Astrocyte (in vitro differentiated cells and primary cell): ENCODE data around the gene ARL15. TPM values are rescaled to one million over a fixed set of nuclear protein-coding genes. Genes with fewer than 3 reads are reported as not detected.

ENCODE experiments used
- DNase-seq: peaks from one replicate; pipeline ENCODE4 v3.0.0-alpha.2; 2010; ENCODE audit warnings: low read depth
- FAIRE-seq: peaks from 2 replicates; lab custom pipeline; 2011; peaks lifted over from hg19 to GRCh38; lab: Jason Lieb, UNC
- H2AFZ ChIP-seq: 2 replicates; pipeline ENCODE4 v1.6.0; 2012; ENCODE audit warnings: low read depth, low read length, inconsistent platforms
- H3K27ac ChIP-seq: 2 replicates; pipeline ENCODE4 v1.5.1; 2011; ENCODE audit warnings: low read depth, low read length, inconsistent platforms
- H3K27me3 ChIP-seq: 2 replicates; pipeline ENCODE4 v1.6.0; 2011; ENCODE audit warnings: low read length, inconsistent platforms; ENCODE audit not compliant: insufficient read depth
- H3K36me3 ChIP-seq: 2 replicates; pipeline ENCODE4 v1.5.1; 2011; ENCODE audit warnings: low read length, inconsistent platforms; ENCODE audit not compliant: insufficient read depth
- H3K4me1 ChIP-seq: 2 replicates; pipeline ENCODE4 v1.5.1; 2011; ENCODE audit warnings: low read length, inconsistent platforms; ENCODE audit not compliant: insufficient read depth
- H3K4me2 ChIP-seq: 2 replicates; pipeline ENCODE4 v1.6.0; 2012; ENCODE audit warnings: low read length, inconsistent platforms
- H3K4me3 ChIP-seq: 2 replicates; pipeline ENCODE4 v1.5.1; 2011; ENCODE audit warnings: low read depth, mild to moderate bottlenecking, low read length, inconsistent platforms; ENCODE audit not compliant: insufficient read depth
- H3K79me2 ChIP-seq: 2 replicates; pipeline ENCODE4 v1.6.0; 2012; ENCODE audit warnings: mild to moderate bottlenecking, low read length, inconsistent platforms; ENCODE audit not compliant: insufficient read depth
- H3K9ac ChIP-seq: 2 replicates; pipeline ENCODE4 v1.6.0; 2012; ENCODE audit warnings: mild to moderate bottlenecking, low read length, inconsistent platforms
- H3K9me3 ChIP-seq: 2 replicates; pipeline ENCODE4 v1.5.1; 2012; ENCODE audit warnings: low read depth, mild to moderate bottlenecking, low read length, inconsistent platforms; ENCODE audit not compliant: insufficient read depth
- H4K20me1 ChIP-seq: 2 replicates; pipeline ENCODE4 v1.6.0; 2012; ENCODE audit warnings: low read length, inconsistent platforms; ENCODE audit not compliant: insufficient read depth
- H3K27ac Mint-ChIP-seq: one replicate; pipeline ENCODE4 v1.8.0; 2021; ENCODE audit warnings: mild to moderate bottlenecking, mixed read lengths; ENCODE audit not compliant: unreplicated experiment
- H3K27me3 Mint-ChIP-seq: one replicate; pipeline ENCODE4 v1.8.0; 2021; ENCODE audit warnings: low read depth, mixed read lengths; ENCODE audit not compliant: unreplicated experiment
- H3K36me3 Mint-ChIP-seq: one replicate; pipeline ENCODE4 v1.8.0; 2021; ENCODE audit warnings: low read depth, mixed read lengths; ENCODE audit not compliant: unreplicated experiment
- H3K4me1 Mint-ChIP-seq: one replicate; pipeline ENCODE4 v1.8.0; 2021; ENCODE audit warnings: low read depth, mixed read lengths; ENCODE audit not compliant: unreplicated experiment
- H3K4me3 Mint-ChIP-seq: one replicate; pipeline ENCODE4 v1.8.0; 2021; ENCODE audit warnings: mild to moderate bottlenecking, moderate library complexity, mixed read lengths; ENCODE audit not compliant: unreplicated experiment
- H3K9me3 Mint-ChIP-seq: one replicate; pipeline ENCODE4 v1.8.0; 2021; ENCODE audit warnings: mild to moderate bottlenecking, mixed read lengths; ENCODE audit not compliant: unreplicated experiment
- CTCF ChIP-seq: IDR thresholded peaks from 2 replicates; pipeline ENCODE4 v1.5.1; 2011; ENCODE audit warnings: low read depth, mild to moderate bottlenecking, inconsistent platforms, low read length, moderate library complexity; ENCODE audit not compliant: insufficient read depth
- EZH2 ChIP-seq: IDR thresholded peaks from 2 replicates; pipeline ENCODE4 v1.6.1; 2012; ENCODE audit warnings: mild to moderate bottlenecking, low read length, inconsistent platforms; ENCODE audit not compliant: insufficient read depth
- total RNA-seq: library from RNA; stranded (reverse); gene quantifications from 2 replicates; pipeline ENCODE4 v1.2.1, GENCODE V29; 2021

Gene ARL15
- total RNA-seq, 1 donor from 2014 or later = 29.1 TPM

- peaks cover 4% of the 10 kb centered on the region for H3K36me3 Mint-ChIP-seq
- H3K4me3 ChIP-seq = no peak overlapping the region
- no peaks in the 10 kb centered on the region for H3K79me2 ChIP-seq
- no peaks in the 10 kb centered on the region for H3K9me3 Mint-ChIP-seq
- FAIRE-seq (no peak), DNase-seq (no peak)
- no peak overlapping the region for H3K9ac ChIP-seq
- no peaks in the 10 kb centered on the region for H3K9me3 ChIP-seq
- no peak overlapping the region for H2AFZ ChIP-seq
- no peak overlapping the region for H3K4me2 ChIP-seq
- TF ChIP-seq EZH2 = no peak
- TF ChIP-seq CTCF = no peak
- H3K27me3 ChIP-seq = no peaks in the 10 kb centered on the region
- H3K36me3 ChIP-seq = no peaks in the 10 kb centered on the region
- no peaks in the 10 kb centered on the region for H3K4me1 Mint-ChIP-seq
- H3K4me1 ChIP-seq = no peaks in the 10 kb centered on the region
- no peaks in the 10 kb centered on the region for H3K27me3 Mint-ChIP-seq
- H4K20me1 ChIP-seq = no peaks in the 10 kb centered on the region
- H3K27ac Mint-ChIP-seq = no peak overlapping the region
- no peak overlapping the region for H3K4me3 Mint-ChIP-seq
- no peak overlapping the region for H3K27ac ChIP-seq
These were observed 229.0 kb downstream of the ARL15 start for GRCh38 chr5:54081415-54081814.

GRCh38 chr5:54080831-54081230 lies 229.5 kb downstream of the ARL15 start:
- no peaks in the 10 kb centered on the region for H3K4me1 Mint-ChIP-seq
- no peaks in the 10 kb centered on the region for H3K27me3 Mint-ChIP-seq
- Histone ChIP-seq H3K79me2 (no peaks in the 10 kb centered on the region), H3K27me3 (no peaks in the 10 kb centered on the region), H2AFZ (no peak overlapping the region), H3K9me3 (no peaks in the 10 kb centered on the region), H3K36me3 (no peaks in the 10 kb centered on the region), H3K9ac (no peak overlapping the region), H3K4me1 (no peaks in the 10 kb centered on the region), H4K20me1 (no peaks in the 10 kb centered on the region), H3K4me2 (no peak overlapping the region), H3K27ac (no peak overlapping the region), H3K4me3 (no peak overlapping the region)
- DNase-seq = no peak
- no peak for FAIRE-seq
- no peak for TF ChIP-seq CTCF
- TF ChIP-seq EZH2 = no peak
- no peak overlapping the region for H3K4me3 Mint-ChIP-seq
- H3K9me3 Mint-ChIP-seq = no peaks in the 10 kb centered on the region
- no peak overlapping the region for H3K27ac Mint-ChIP-seq
- H3K36me3 Mint-ChIP-seq = peaks cover 4% of the 10 kb centered on the region

GRCh38 chr5:54073735-54074134 lies 236.6 kb downstream of the ARL15 start:
- FAIRE-seq = no peak
- H3K36me3 Mint-ChIP-seq = peaks cover 5% of the 10 kb centered on the region

More at GRCh38 chr5:54073735-54074134, 236.6 kb downstream of the ARL15 start:
- Mint-ChIP-seq H3K9me3 (no peaks in the 10 kb centered on the region), H3K27me3 (no peaks in the 10 kb centered on the region), H3K4me3 (no peak overlapping the region), H3K4me1 (no peaks in the 10 kb centered on the region), H3K27ac (peak overlapping the region; percentile 47)
- TF ChIP-seq EZH2 (no peak), CTCF (no peak)
- no peaks in the 10 kb centered on the region for H3K79me2 ChIP-seq
- H2AFZ ChIP-seq = no peak overlapping the region
- H3K4me2 ChIP-seq = no peak overlapping the region
- H3K4me3 ChIP-seq = no peak overlapping the region
- no peaks in the 10 kb centered on the region for H4K20me1 ChIP-seq
- no peaks in the 10 kb centered on the region for H3K9me3 ChIP-seq
- H3K27me3 ChIP-seq = no peaks in the 10 kb centered on the region
- no peaks in the 10 kb centered on the region for H3K36me3 ChIP-seq
- no peak for DNase-seq
- no peak overlapping the region for H3K9ac ChIP-seq
- no peaks in the 10 kb centered on the region for H3K4me1 ChIP-seq
- H3K27ac ChIP-seq = no peak overlapping the region
